ENCODE results near the gene AGMO.

DNA sequence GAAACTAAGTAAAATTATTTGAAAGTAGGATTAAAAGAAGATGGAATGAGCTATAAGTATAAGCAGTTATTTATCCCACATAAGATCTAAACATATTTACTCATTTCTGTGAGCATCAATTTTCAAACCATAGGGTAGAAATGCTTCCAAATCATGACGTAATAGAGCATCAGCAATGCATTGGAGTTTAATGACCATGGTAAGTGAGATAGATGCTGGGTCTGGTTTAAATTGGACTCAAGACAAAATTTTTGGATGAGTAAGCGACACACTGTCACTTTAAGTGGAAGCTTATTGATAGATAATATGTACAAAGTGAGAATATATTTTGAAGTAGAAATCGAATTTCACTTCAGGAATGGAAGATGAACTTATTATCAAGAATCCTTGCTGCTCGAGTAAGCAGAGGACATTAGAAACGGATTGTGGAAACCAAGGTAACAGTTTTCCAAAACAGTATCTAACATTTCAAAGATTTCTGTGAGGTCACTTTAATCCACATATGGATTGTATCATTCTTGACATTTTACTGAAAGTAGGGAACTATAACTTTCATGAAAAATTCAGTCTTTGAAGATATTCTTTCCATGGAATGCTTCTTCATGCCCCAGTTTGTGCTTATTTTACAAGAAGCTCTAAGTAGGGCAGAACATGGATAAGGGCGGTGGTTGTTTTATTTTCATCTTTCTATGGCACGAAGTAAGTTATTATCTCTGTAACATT is 85.8 kb downstream of the AGMO start:
- TF ChIP-seq, protein P1, sequence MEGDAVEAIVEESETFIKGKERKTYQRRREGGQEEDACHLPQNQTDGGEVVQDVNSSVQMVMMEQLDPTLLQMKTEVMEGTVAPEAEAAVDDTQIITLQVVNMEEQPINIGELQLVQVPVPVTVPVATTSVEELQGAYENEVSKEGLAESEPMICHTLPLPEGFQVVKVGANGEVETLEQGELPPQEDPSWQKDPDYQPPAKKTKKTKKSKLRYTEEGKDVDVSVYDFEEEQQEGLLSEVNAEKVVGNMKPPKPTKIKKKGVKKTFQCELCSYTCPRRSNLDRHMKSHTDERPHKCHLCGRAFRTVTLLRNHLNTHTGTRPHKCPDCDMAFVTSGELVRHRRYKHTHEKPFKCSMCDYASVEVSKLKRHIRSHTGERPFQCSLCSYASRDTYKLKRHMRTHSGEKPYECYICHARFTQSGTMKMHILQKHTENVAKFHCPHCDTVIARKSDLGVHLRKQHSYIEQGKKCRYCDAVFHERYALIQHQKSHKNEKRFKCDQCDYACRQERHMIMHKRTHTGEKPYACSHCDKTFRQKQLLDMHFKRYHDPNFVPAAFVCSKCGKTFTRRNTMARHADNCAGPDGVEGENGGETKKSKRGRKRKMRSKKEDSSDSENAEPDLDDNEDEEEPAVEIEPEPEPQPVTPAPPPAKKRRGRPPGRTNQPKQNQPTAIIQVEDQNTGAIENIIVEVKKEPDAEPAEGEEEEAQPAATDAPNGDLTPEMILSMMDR (IDR thresholded peaks at IDR 0.05): no peak
- TF ChIP-seq POLR2A (IDR thresholded peaks at IDR 0.05): no peak
